IMR-90 (cell line): Measurements from ENCODE around the gene TAC4. TPM values are rescaled to one million over a fixed set of nuclear protein-coding genes. Genes with fewer than 3 reads are reported as not detected.

Source experiments
- ATAC-seq: fragments of 200-7000 bp; cut with Tn5 transposase; 2 replicates; pipeline ENCODE4 v1.9.1; 2020; ENCODE audit warnings: low read depth, mild to moderate bottlenecking, moderate library complexity
- BruUV-seq: library from RNA; stranded (reverse); fragments of 400-500 nt; replicated peaks from 2 replicates; lab custom pipeline; 2021; lab: Mats Ljungman, UMichigan
- CTCF ChIA-PET: fragments of 300-600 bp; formaldehyde crosslinking; extraction: SDS; loops from one replicate; lab custom pipeline; 2021; ENCODE audit warnings: antibody characterized with exemption; lab: Yijun Ruan, JAX
- POLR2A ChIA-PET: fragments of 300-600 bp; sonication (Branson Sonifier 250); formaldehyde crosslinking; loops from one replicate; lab custom pipeline; 2022; ENCODE audit warnings: antibody characterized with exemption; ENCODE audit not compliant: unreplicated experiment; lab: Charles Lee
- DNase-seq: peaks from one replicate; pipeline ENCODE4 v3.0.0; 2013
- H2AFZ ChIP-seq: replicated peaks from 2 replicates; pipeline ENCODE3; 2013; ENCODE audit warnings: low read length, mild to moderate bottlenecking; ENCODE audit not compliant: poor library complexity
- H2AK5ac ChIP-seq: 2 replicates; pipeline ENCODE4 v1.6.1; 2013; ENCODE audit warnings: low read depth, low read length, inconsistent platforms
- H2AK9ac ChIP-seq: replicated peaks from 2 replicates; pipeline ENCODE3; 2013; ENCODE audit warnings: mild to moderate bottlenecking, low read depth, low read length, moderate library complexity; ENCODE audit not compliant: poor library complexity
- H2BK120ac ChIP-seq: 2 replicates; pipeline ENCODE4 v1.6.1; 2013; ENCODE audit warnings: low read depth, low read length, inconsistent platforms
- H2BK15ac ChIP-seq: 3 replicates; pipeline ENCODE4 v1.6.1; 2013; ENCODE audit warnings: low read depth, low read length, inconsistent platforms
- H2BK20ac ChIP-seq: 2 replicates; pipeline ENCODE4 v1.6.1; 2013; ENCODE audit warnings: low read depth, mild to moderate bottlenecking, inconsistent platforms, low read length, moderate library complexity
- H2BK5ac ChIP-seq: 2 replicates; pipeline ENCODE4 v1.6.1; 2013; ENCODE audit warnings: mild to moderate bottlenecking, low read depth, low read length, inconsistent platforms; ENCODE audit not compliant: poor library complexity, severe bottlenecking
- H3K14ac ChIP-seq: replicated peaks from 2 replicates; pipeline ENCODE4 v1.6.1; 2013; ENCODE audit warnings: low read depth, low read length, inconsistent platforms
- H3K18ac ChIP-seq: 2 replicates; pipeline ENCODE4 v1.6.1; 2013; ENCODE audit warnings: low read depth, low read length, control low read depth
- H3K23ac ChIP-seq: 2 replicates; pipeline ENCODE4 v1.6.1; 2013; ENCODE audit warnings: low read depth, low read length, inconsistent platforms
- H3K27ac ChIP-seq: 2 replicates; pipeline ENCODE4 v1.5.1; 2013; ENCODE audit warnings: mild to moderate bottlenecking, control low read depth, low read length; ENCODE audit not compliant: insufficient read depth
- H3K27me3 ChIP-seq: 2 replicates; pipeline ENCODE4 v1.6.1; 2013; ENCODE audit warnings: low read length; ENCODE audit not compliant: control insufficient read depth, insufficient read depth
- H3K36me3 ChIP-seq: 2 replicates; pipeline ENCODE4 v1.6.1; 2013; ENCODE audit warnings: low read length, mixed read lengths; ENCODE audit not compliant: control insufficient read depth, insufficient read depth
- H3K4ac ChIP-seq: 2 replicates; pipeline ENCODE4 v1.6.1; 2013; ENCODE audit warnings: low read depth, low read length, inconsistent platforms
- H3K4me1 ChIP-seq: 2 replicates; pipeline ENCODE4 v1.6.1; 2013; ENCODE audit warnings: low read length, mixed read lengths; ENCODE audit not compliant: control insufficient read depth, insufficient read depth
- H3K4me2 ChIP-seq: 2 replicates; pipeline ENCODE4 v1.6.1; 2013; ENCODE audit warnings: low read depth, mild to moderate bottlenecking, control low read depth, low read length, moderate library complexity
- H3K4me3 ChIP-seq: 2 replicates; pipeline ENCODE4 v1.5.1; 2013; ENCODE audit warnings: low read depth, mild to moderate bottlenecking, control low read depth, low read length, moderate library complexity; ENCODE audit not compliant: insufficient read depth
- H3K56ac ChIP-seq: 2 replicates; pipeline ENCODE4 v1.6.1; 2013; ENCODE audit warnings: low read length, inconsistent platforms; ENCODE audit not compliant: insufficient read depth; ENCODE audit errors: extremely low read depth
- H3K79me1 ChIP-seq, 2 experiments: 2 replicates each; pipeline ENCODE4 v1.6.1; 2013; ENCODE audit warnings: low read length in 2 of 2, inconsistent platforms in 1 of 2, low read depth in 1 of 2
- H3K9ac ChIP-seq: 2 replicates; pipeline ENCODE4 v1.6.1; 2013; ENCODE audit warnings: low read depth, low read length, control low read depth
- H3K9me1 ChIP-seq: 2 replicates; pipeline ENCODE4 v1.6.1; 2013; ENCODE audit warnings: low read length, inconsistent platforms; ENCODE audit not compliant: insufficient read depth
- H3K9me3 ChIP-seq: 2 replicates; pipeline ENCODE4 v1.6.1; 2013; ENCODE audit warnings: low read length; ENCODE audit not compliant: control insufficient read depth, insufficient read depth
- H4K20me1 ChIP-seq: 2 replicates; pipeline ENCODE4 v1.6.1; 2013; ENCODE audit warnings: low read length, inconsistent platforms; ENCODE audit not compliant: insufficient read depth
- H4K5ac ChIP-seq: 2 replicates; pipeline ENCODE4 v1.6.1; 2013; ENCODE audit warnings: mild to moderate bottlenecking, low read depth, low read length, control low read depth
- H4K8ac ChIP-seq, 2 experiments: 2 replicates each; pipeline ENCODE4 v1.6.1; 2013; ENCODE audit warnings: low read depth in 2 of 2, low read length in 2 of 2, control low read depth in 1 of 2, inconsistent platforms in 1 of 2
- H4K91ac ChIP-seq: 2 replicates; pipeline ENCODE4 v1.6.1; 2013; ENCODE audit warnings: low read depth, low read length, inconsistent platforms; ENCODE audit not compliant: insufficient read depth
- BHLHE40 ChIP-seq: fragments of 150-350 bp; IDR thresholded peaks from 2 replicates; pipeline ENCODE4 v1.6.1; 2016; ENCODE audit warnings: mild to moderate bottlenecking, low read depth, low read length
- CEBPB ChIP-seq: IDR thresholded peaks from 2 replicates; pipeline ENCODE4 v1.6.1; 2012; ENCODE audit warnings: low read depth, low read length, improper control_type of control experiment
- FOS ChIP-seq: fragments of 150-350 bp; IDR thresholded peaks from 2 replicates; pipeline ENCODE4 v1.6.1; 2016; ENCODE audit warnings: low read depth, low read length
- NFE2L2 ChIP-seq: fragments of 150-350 bp; IDR thresholded peaks from 2 replicates; pipeline ENCODE4 v1.6.1; 2016; ENCODE audit warnings: low read depth, mild to moderate bottlenecking, low read length
- WGBS, 2 experiments: methylation state at CpG; one replicate each; pipeline versions ENCODE4 v1.1.5 to v1.1.7; 2013; ENCODE audit warnings: missing lambda C conversion rate in 2 of 2; ENCODE audit not compliant: insufficient read length in 1 of 2; ENCODE audit errors: extremely low coverage in 2 of 2; 5-methylcytosine and 5-hydroxymethylcytosine counted together
- dilution Hi-C: fragments of 300-500 bp; cut with HindIII; formaldehyde crosslinking; loops from one replicate; pipeline ENCODE4 v1.14.3; 2018; ENCODE audit warnings: low sequenced_read_pairs; ENCODE audit not compliant: unreplicated experiment
- in situ Hi-C: fragments of 300-500 bp; cut with MboI; formaldehyde crosslinking; loops from 3 replicates; pipeline ENCODE4 v1.14.3; 2019; ENCODE audit warnings: low sequenced_read_pairs, inconsistent platforms, mixed read lengths
- intact Hi-C: fragments of 100-400 bp; cut with micrococcal nuclease; formaldehyde crosslinking; loops from 2 replicates; pipeline ENCODE4 v1.10.0; 2022
- polyA plus RNA-seq, 3 experiments: library from polyadenylated mRNA; depleted of rRNA; stranded (reverse); fragments of >200 nt; gene quantifications; 2 replicates each; pipeline ENCODE4 v1.2.3, GENCODE V29; 2012; ENCODE audit warnings: low replicate concordance in 1 of 3
- total RNA-seq: library from RNA; depleted of rRNA; stranded (reverse); fragments of >200 nt; gene quantifications from 2 replicates; pipeline ENCODE4 v1.2.3, GENCODE V29; 2012

Gene TAC4
- total and polyA plus RNA-seq, 2 of the 4 experiments (the other 2 are of a cell fraction), result not detected

GRCh38 chr17:49873466-49873865, 25.6 kb upstream of the TAC4 start:
- Histone ChIP-seq H3K4me1 (no peaks in the 10 kb centered on the region), H3K9me1 (no peaks in the 10 kb centered on the region), H3K18ac (no peak overlapping the region), H3K27ac (no peak overlapping the region), H3K4ac (no peak overlapping the region), H3K36me3 (no peaks in the 10 kb centered on the region), H3K4me3 (no peak overlapping the region), H2AK9ac (no peak overlapping the region), H2BK15ac (no peak overlapping the region), H3K23ac (no peak overlapping the region), H2AK5ac (no peak overlapping the region), H3K56ac (no peak overlapping the region), H4K5ac (no peak overlapping the region), H3K9ac (no peak overlapping the region), H3K79me1 (no peaks in the 10 kb centered on the region), H4K91ac (no peak overlapping the region), H2BK120ac (no peak overlapping the region), H4K20me1 (no peaks in the 10 kb centered on the region), H3K4me2 (no peak overlapping the region), H3K27me3 (peaks cover 76% of the 10 kb centered on the region), H3K9me3 (no peaks in the 10 kb centered on the region), H2BK5ac (no peak overlapping the region), H2BK20ac (no peak overlapping the region), H4K8ac (no peak overlapping the region), H2AFZ (no peak overlapping the region), H3K14ac (no peak overlapping the region)
- CTCF ChIA-PET, result no interaction called here
- DNase-seq, result no peak
- POLR2A ChIA-PET, result no interaction called here
- in situ Hi-C loops, result no loop called here
- no peak for ATAC-seq
- 60% methylated on average over 3 of the region's 6 CpGs; no CpG with 5 or more reads in 1 of the 2 experiments for WGBS, 2 experiments
- dilution Hi-C loops, result no loop called here
- no TSS peak for BruUV-seq
- intact Hi-C loops, result no loop called here
- TF ChIP-seq BHLHE40 (no peak), FOS (no peak), NFE2L2 (no peak), CEBPB (no peak)
